ENCODE results near the gene SEMG1. TPM values are rescaled to one million over a fixed set of nuclear protein-coding genes. Genes with fewer than 3 reads are reported as not detected.

Gene SEMG1
- total and polyA plus RNA-seq, 2 of the 8 experiments (the other 6 are each of a cell fraction or from before 2014, with no cell fraction given): 3.0 to 5.8 TPM

GRCh38 chr20:45189067-45189609, 17.7 kb upstream of the SEMG1 start:
- ChIA-PET CTCF (ENCODE audit: partially characterized antibody) (interaction anchor here (1.7 to 3.5 kb wide), 3 partner anchors 45 to 78 kb away, joined by 4 to 18 read pairs (median 7); no protein-coding TSS in a partner anchor), POLR2A (ENCODE audit: partially characterized antibody) (no interaction called here)
- no peaks in the 10 kb centered on the region for H3K79me2 ChIP-seq (ENCODE audit: control insufficient read depth in 1 of 2, insufficient read depth in 2 of 2, low read length in 2 of 2)
- H4K8ac ChIP-seq (ENCODE audit: extremely low read depth, insufficient read depth, low read length): no peak overlapping the region
- H3K4ac ChIP-seq (replicated peaks; ENCODE audit: insufficient read length, low read depth, low read length): no peak overlapping the region
- H3K9me3 ChIP-seq (ENCODE audit: insufficient read depth in 2 of 2, low read depth in 1 of 2, low read length in 1 of 2): no peaks in the 10 kb centered on the region
- H3K56ac ChIP-seq (replicated peaks; ENCODE audit: insufficient read length, low read depth, low read length): no peak overlapping the region
- no peak for FAIRE-seq
- no peak overlapping the region for H3K14ac ChIP-seq (ENCODE audit: insufficient read length)
- H2BK120ac ChIP-seq (replicated peaks; ENCODE audit: low read depth, low read length): no peak overlapping the region
- no peak overlapping the region for H2BK12ac ChIP-seq (ENCODE audit: low read depth, low read length)
- H3K23ac ChIP-seq (ENCODE audit: insufficient read length): no peak overlapping the region
- H2AFZ ChIP-seq (ENCODE audit: low read length): no peak overlapping the region
- H2BK15ac ChIP-seq (ENCODE audit: low read length): no peak overlapping the region
- H3K23me2 ChIP-seq (ENCODE audit: low read depth, low read length): no peaks in the 10 kb centered on the region
- no peaks in the 10 kb centered on the region for H3K27me3 ChIP-seq (replicated peaks in 1 of 4; ENCODE audit: control insufficient read depth in 3 of 4, extremely low read depth in 1 of 4, insufficient read depth in 3 of 4, low read length in 3 of 4)
- H3K4me2 ChIP-seq (ENCODE audit: insufficient read depth in 1 of 2, low read depth in 2 of 2, low read length in 2 of 2): no peak overlapping the region
- no peak overlapping the region for H3K27ac ChIP-seq (ENCODE audit: low read depth, low read length)
- H2AK5ac ChIP-seq (ENCODE audit: low read depth, low read length): no peak overlapping the region
- no peak for DNase-seq (ENCODE audit: low read depth in 1 of 2, low spot score in 2 of 2)
- no peaks in the 10 kb centered on the region for H3K79me1 ChIP-seq (ENCODE audit: low read depth, low read length)
- TF ChIP-seq RAD21 (IDR thresholded peaks at IDR 0.05 in 1 of 2, conservative IDR thresholded peaks at IDR 0.05 in 1 of 2; ENCODE audit: low read depth in 2 of 2, low read length in 2 of 2): no peak
- TF ChIP-seq FOSL1 (IDR thresholded peaks at IDR 0.05; ENCODE audit: insufficient read depth, low read depth, low read length): no peak
- TF ChIP-seq E2F6 (IDR thresholded peaks at IDR 0.05): no peak
- TF ChIP-seq TEAD4 (IDR thresholded peaks at IDR 0.05; ENCODE audit: low read depth, low read length): no peak
- no peak for TF ChIP-seq BCL11A (IDR thresholded peaks at IDR 0.05; ENCODE audit: low read depth in 2 of 2, low read length in 2 of 2)
- no peak overlapping the region for H3K18ac ChIP-seq (ENCODE audit: extremely low read depth, low read length)
- H4K5ac ChIP-seq (ENCODE audit: insufficient read length, low read depth, low read length): no peak overlapping the region
- no peaks in the 10 kb centered on the region for H3K36me3 ChIP-seq (ENCODE audit: control insufficient read depth in 2 of 4, insufficient read depth in 4 of 4, low read length in 3 of 4)
- no peak overlapping the region for H3K4me3 ChIP-seq (ENCODE audit: extremely low read depth in 1 of 4, insufficient read depth in 2 of 4, low read depth in 3 of 4, low read length in 4 of 4)
- H2BK5ac ChIP-seq (ENCODE audit: low read depth, low read length): no peak overlapping the region
- WGBS, 2 experiments (ENCODE audit: extremely low coverage in 1 of 2, insufficient coverage in 1 of 2, insufficient read length in 1 of 2, insufficient replicate concordance in 2 of 2, low coverage in 1 of 2, low lambda C conversion rate in 2 of 2, missing lambda C conversion rate in 1 of 2): 90% methylated on average over 3 of the region's 3 CpGs; no CpG with 5 or more reads in 1 of the 2 experiments
- H3K9ac ChIP-seq (replicated peaks in 1 of 4; ENCODE audit: extremely low read depth in 1 of 4, low read depth in 3 of 4, low read length in 3 of 4): no peak overlapping the region
- H4K20me1 ChIP-seq (replicated peaks in 1 of 2; ENCODE audit: control insufficient read depth in 1 of 2, insufficient read depth in 2 of 2, low read length in 2 of 2): no peaks in the 10 kb centered on the region
- H2BK20ac ChIP-seq (ENCODE audit: low read length): no peak overlapping the region
- no peak overlapping the region for H4K91ac ChIP-seq (replicated peaks; ENCODE audit: insufficient read length, low read length)
- no peaks in the 10 kb centered on the region for H3K4me1 ChIP-seq (replicated peaks in 1 of 4; ENCODE audit: control insufficient read depth in 3 of 4, insufficient read depth in 4 of 4, low read length in 3 of 4)

Data from H1 (cell line).